Fibroblast of skin of right quadriceps (primary cell): ENCODE data around the gene DTX3.

Experiments
- DNase-seq: peaks from one replicate; pipeline ENCODE4 v3.0.0-alpha.2; 2013

The DTX3 gene

DNA sequence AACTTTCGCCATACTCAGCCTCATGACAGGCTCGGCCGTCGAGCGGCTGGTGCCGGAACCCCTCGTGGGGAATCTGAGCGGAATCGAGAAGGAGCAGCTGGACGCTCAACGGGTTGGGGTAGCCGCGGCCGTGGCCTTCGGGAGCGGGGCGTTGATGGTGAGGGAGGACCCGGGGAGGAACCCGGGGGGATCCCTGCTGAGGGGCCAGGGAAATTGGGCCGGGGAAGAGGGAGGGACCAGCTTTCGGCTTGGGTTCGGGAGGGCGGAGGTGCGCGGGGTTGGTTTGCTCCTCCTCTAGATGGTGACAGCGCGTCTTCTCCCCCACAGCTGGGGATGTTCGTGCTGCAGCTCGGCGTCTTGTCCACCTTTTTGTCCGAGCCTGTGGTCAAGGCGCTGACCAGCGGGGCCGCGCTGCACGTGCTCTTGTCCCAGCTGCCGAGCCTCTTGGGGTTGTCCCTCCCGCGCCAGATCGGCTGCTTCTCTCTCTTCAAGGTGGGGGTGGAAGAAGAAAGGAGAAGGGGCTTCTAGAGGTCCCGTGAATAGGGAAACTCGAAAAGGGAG, 16.4 kb downstream of the DTX3 start:
- no peak for DNase-seq

DNA sequence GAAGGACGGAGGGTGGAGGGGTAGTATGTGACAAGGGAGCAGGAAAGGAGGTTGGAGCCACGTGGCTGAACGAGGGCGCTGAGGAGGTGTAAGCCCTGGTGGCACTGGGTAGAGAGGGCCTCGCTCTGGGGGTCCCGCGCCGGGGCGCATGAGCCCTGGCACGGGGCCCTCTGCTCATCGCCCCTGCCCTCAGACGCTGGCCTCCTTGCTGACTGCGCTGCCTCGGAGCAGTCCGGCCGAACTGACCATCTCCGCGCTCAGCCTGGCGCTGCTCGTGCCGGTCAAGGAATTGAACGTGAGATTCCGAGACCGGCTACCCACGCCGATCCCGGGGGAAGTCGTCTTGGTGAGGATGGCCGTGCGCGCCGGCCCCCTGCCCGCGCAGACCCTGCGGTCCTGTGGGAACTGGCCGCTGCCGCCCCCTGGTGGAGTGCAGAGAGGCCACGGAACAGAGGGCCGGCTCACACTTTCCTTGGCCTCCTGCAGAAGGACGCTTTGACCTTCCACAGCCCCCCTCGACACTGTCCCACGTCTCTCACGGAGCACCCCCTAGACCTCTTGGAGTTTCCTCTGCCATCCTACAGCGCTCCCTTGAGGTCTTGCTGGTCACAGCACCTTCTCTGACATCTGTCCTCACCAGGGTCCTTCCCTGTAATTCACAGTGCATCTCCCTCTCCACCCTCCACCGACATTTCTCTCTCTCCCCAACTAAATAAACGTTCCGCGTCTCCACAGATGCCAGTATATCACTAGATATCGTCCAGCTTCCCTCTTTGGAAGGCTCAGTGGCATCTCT, 17.1 kb downstream of the DTX3 start:
- DNase-seq, result no peak

GRCh38 chr12:57622293-57623245, 17.9 kb downstream of the DTX3 start:
- DNase-seq, result no peak

- no peak for DNase-seq
Measured at GRCh38 chr12:57623385-57623784, 18.8 kb downstream of the DTX3 start.

- DNase-seq, result no peak
Measured at GRCh38 chr12:57623811-57624390, 19.3 kb downstream of the DTX3 start.

GRCh38 chr12:57624441-57625220, 20.0 kb downstream of the DTX3 start:
- DNase-seq, result no peak

DNA sequence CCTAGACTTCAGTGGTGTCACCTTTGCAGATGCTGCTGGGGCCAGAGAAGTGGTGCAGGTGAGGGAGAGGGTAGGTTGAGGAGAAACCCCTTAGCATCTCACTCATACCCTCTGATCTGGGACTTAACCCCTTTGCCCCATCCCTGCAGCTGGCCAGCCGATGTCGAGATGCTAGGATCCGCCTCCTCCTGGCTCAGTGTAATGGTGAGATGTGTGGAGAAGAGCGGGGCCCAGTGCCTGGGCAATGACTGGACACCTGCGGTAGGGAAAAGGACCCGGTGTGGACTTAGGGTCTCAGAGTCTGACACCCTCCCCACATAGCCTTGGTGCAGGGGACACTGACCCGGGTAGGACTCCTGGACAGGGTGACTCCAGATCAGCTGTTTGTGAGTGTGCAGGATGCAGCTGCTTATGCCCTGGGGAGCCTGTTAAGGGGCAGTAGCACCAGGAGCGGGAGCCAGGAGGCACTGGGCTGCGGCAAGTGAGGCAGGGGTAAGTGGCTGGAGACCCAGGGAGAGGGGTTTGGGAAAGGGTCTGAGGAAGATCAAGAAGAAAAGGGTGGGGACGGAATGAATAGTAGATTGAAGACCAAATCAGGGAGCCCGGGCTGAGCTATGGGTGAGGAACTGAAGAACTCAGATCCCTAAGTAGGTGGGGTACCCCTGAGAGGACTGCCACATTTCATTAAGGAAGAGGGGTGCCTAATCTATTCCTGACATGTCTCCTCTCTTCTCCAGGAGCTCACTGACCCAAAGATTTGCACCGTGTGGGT, 20.8 kb downstream of the DTX3 start:
- DNase-seq, result no peak

DNA sequence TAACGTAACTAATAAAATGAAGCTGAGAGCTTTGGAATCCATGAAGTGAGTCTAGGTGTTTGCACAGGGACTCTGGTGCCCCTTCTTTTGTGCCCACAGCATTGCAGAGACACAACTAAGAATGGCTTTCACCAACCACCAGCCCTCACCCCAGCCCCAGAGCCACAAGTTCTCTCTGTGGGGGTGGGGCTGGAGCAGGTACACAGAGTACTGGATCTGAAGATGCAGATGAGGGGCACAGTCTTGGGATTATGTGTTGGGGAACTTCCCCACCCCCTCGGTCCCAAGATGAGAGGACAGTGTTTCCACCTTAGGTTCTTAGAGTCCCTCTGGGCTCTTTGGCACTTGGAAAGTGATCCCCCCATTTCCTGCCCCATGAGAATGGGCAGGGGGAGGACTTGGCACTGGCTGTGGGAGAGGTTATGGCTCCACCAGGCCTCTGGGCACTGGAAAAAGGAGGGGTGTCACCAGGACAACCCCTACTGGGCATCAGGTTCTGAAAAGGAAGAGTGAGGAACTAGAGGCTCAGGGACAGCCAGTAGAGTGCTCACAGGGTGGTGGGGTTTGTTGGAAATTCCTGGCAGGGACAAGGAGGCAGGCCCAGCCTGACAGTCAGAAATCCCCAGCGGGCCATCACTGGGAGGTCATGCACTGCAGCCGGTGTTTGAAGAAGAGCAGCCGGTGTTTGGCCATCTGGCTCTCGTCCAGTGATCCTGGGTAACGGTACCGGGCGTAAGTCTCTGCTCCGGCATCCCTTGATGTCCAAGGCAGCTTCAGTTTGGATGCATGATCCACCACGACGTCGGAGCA, 21.7 kb downstream of the DTX3 start:
- no peak for DNase-seq

DNA sequence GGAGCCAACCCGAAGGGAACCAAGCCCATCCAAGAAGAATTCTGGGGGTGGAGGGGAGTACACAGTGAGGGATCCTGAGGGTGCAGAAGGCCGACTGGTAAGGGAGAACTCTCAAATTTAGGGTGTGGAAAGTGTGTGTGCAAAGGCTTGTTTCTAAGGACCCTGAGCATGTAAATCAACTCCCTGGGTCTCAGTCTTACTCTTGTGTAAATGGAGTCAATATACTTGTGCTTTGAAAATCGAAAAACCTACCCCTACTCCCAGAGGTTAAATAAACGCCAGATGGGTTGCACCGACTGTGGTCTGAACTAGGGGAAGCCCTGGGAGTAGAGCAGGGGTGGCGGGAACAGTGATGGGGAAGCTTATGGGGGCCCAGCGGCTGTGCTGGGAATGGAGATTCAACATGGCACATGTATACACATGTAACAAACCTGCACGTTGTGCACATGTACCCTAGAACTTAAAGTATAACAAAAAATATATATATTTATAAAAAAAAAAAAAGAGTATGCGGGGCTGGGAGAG, 22.4 kb downstream of the DTX3 start:
- DNase-seq, result no peak

DNA sequence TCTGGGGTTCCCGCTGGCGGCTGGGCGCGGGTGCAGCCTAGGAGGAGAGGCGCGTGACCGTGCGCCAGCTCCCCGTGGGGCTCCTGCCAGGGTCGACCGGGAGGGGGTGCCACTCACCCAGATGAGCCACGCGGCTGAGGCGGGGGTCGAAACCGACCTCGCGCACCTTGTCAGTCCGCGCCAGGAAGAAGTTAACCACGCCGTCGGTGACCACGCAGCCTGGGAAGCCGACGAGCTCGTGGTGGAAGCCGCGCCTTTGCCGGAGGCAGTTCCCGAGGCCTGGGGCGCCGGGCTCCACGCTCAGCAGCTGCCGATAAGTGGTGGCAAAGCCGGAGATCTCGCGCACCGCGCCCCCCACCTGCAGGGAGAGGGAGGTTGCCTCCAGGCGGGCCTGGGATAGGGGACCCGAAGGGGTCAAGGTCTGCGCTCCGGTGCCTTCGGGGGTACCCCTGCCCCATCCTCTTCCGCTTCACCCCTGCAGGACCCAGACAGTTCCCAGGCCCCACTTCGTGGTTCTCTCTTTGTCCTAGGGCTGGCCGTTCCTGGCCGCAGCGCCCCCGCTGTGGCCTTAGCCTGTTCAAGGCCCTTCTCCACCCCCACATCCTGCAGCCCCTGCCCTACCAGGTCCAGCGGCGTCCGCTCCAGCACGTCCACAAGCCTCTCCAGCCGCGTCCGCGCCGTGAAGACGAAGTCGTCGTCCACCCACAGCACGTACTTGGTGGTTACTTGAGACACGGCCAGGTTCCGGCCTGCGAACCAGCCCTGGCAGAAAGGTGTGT, 23.1 kb downstream of the DTX3 start:
- no peak for DNase-seq

DNA sequence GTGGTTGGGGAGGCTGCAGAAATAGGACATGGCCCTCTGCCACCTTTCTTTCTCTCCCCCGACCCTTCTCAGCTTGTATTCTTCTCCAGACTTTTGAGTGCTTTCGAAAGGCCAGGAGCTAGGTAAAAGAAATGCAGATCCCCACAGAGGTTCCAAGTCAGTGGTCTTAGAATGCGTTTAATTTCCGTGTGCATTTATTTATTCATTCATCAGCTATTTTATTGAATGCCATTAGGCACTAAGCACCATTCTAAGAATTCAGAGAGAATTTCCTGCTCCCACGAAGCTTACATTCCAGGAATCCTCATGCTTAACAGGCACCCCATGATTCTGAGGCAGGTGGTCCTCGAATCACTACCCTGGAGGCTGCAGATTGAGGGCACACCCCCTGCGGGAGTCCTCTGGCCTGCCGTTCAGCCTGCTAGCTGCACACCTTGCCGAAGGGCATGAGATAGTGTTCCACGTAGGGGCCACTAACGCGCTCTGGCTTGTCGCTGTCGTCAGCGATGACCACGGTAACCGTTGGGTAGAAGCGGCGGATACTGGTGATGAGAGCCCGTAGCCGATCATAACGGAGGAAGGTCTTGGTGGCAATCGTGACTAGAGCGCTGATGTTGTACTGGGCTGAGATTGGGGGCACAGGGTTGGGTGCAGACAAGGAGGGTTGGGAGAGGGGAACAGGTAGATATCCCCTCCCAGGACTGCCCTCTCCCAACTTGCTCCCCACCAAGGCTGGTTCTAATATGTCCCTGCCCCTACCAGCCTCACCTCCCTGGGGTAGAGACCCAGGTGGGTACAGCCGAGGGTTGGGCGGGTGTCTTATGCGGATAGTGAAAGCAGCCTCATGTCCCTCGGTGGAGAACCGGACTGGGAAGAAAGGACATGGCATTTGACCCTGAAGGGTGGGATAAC, 23.9 kb downstream of the DTX3 start:
- no peak for DNase-seq

DNA sequence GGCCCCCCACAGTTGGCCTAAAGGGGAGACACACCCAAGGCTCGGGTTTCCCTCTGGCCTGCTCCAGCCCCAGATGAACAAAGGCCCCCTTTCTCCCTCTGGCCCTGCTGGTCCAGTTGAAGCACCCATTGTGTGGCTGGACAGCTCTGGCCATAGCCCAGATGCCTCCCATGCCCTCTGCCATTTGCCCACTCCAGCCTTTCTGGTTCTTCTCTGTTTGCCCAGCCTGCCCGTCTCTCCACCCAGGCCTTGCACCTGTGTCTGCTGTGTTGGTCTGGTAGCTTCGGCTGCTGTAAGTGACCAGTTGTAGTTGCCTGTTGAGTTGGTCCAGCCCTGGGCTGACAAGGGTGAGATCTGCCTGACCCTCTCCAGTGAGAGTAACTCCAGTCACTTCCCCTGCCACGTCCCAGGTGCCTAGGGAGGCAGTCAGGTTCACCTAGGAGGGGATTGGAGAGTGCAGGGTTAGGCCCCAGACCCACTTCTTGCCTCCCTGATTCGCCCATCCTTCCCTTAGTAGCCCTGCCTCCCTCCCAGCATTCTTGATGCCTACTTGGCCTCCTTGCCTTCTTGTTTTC, 25.4 kb downstream of the DTX3 start:
- DNase-seq, result no peak

DNA sequence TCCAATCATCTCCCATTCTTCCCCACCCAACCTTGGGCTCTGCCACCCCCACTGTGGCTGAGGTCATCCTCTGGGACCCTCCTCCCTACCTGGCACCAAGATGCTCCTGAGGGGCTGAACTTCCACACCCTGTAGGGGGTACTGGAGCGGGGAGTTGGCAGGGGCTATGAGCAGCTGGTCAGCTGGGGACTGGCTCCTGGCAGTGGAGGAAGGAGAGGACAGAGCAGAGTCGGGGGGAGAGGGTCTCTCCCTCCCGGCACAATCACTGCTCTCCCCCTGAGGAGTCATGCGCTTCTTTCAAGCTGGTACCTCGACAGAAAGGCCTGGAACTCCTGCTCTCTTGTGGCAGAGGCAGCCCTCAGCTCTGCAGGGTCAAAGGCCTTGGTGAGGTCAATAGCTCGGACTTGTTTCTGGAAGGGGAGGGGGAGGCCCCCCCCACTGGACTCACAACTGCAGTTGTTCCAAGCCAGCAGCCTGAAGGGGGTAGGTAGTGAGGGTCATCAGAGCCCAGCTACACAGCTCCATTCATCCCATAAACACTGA, 26.3 kb downstream of the DTX3 start:
- no peak for DNase-seq

- no peak for DNase-seq
Measured at GRCh38 chr12:57631566-57632072, 27.0 kb downstream of the DTX3 start.

GRCh38 chr12:57632073-57632957, 27.7 kb downstream of the DTX3 start:
- DNase-seq, result no peak
